Stimulated activated CD8-positive, alpha-beta memory T cell treated with anti-CD3 and anti-CD28 coated beads, Interleukin-15, amount 100 ng/mL, for 4 hours (primary cell): ENCODE measurements around the gene LUZP1.

Experiments
- DNase-seq, 2 donors: peaks; one replicate each; pipeline ENCODE4 v3.0.0-alpha.2; 2020; ENCODE audit warnings: low read depth in 2 of 2

Gene LUZP1

GRCh38 chr1:23116921-23117699 lies 51.5 kb downstream of the LUZP1 start:
- DNase-seq = no peak

- no peak for DNase-seq
These were observed 52.3 kb downstream of the LUZP1 start for GRCh38 chr1:23116216-23116836.

GRCh38 chr1:23114424-23115079 lies 54.1 kb downstream of the LUZP1 start:
- no peak for DNase-seq

GRCh38 chr1:23111600-23112535 lies 56.8 kb downstream of the LUZP1 start:
- no peak for DNase-seq

GRCh38 chr1:23110391-23110790 lies 58.3 kb downstream of the LUZP1 start:
- no peak for DNase-seq

- no peak for DNase-seq
These were observed 59.6 kb downstream of the LUZP1 start for GRCh38 chr1:23108918-23109533.

GRCh38 chr1:23103001-23103889 lies 65.4 kb downstream of the LUZP1 start:
- DNase-seq = no peak

- no peak for DNase-seq
These were observed 66.4 kb downstream of the LUZP1 start for GRCh38 chr1:23102289-23102688.

- no peak for DNase-seq
These were observed 66.8 kb downstream of the LUZP1 start for GRCh38 chr1:23101887-23102286.

GRCh38 chr1:23101101-23101827 lies 67.4 kb downstream of the LUZP1 start:
- DNase-seq = no peak

- peak in 1 of 2 donors; percentile 19 for DNase-seq
These were observed 68.4 kb downstream of the LUZP1 start for GRCh38 chr1:23100074-23100748.

GRCh38 chr1:23099171-23099536 lies 69.5 kb downstream of the LUZP1 start:
- no peak for DNase-seq

- DNase-seq = peak in 1 of 2 donors; percentile 38
These were observed 70.0 kb downstream of the LUZP1 start for GRCh38 chr1:23098463-23099170.

GRCh38 chr1:23097316-23097715 lies 71.3 kb downstream of the LUZP1 start:
- no peak for DNase-seq

- DNase-seq = no peak
These were observed 76.2 kb downstream of the LUZP1 start for GRCh38 chr1:23092447-23092846.

GRCh38 chr1:23091545-23091944 lies 77.1 kb downstream of the LUZP1 start:
- DNase-seq = no peak

- DNase-seq = no peak
These were observed 78.6 kb downstream of the LUZP1 start for GRCh38 chr1:23090056-23090455.

- DNase-seq = no peak
These were observed 80.6 kb downstream of the LUZP1 start for GRCh38 chr1:23088027-23088426.
